T47D (cell line): ENCODE results near the gene ZNF441.
A peak's percentile ranks its signal among the peaks of the same experiment; 100 is the strongest.
"Not testable (repeated sequence)": the region's sequence is repeated elsewhere in the genome, so short reads cannot be mapped to it uniquely, and the experiment has no call there.

ENCODE experiments used
- DNase-seq, 2 experiments: peaks; one replicate each; pipeline versions ENCODE4 v3.0.0 to v3.0.0-alpha.2; 2011 to 2012; ENCODE audit warnings: low read depth in 1 of 2, low spot score in 1 of 2
- JUND ChIP-seq: IDR thresholded peaks from 2 replicates; pipeline ENCODE4 v1.6.1; 2012; ENCODE audit warnings: low read depth
- in situ Hi-C: cut with HindIII; loops from 2 replicates; pipeline ENCODE4 v1.10.0; 2016; ENCODE audit warnings: low sequenced_read_pairs, low pct_unique_long_range_greater_than_20kb

The ZNF441 gene

GRCh38 chr19:11787536-11787935 lies 20.7 kb downstream of the ZNF441 start:
- DNase-seq = no peak
- no peak for TF ChIP-seq JUND
- in situ Hi-C loops = no loop called here

- in situ Hi-C loops = no loop called here
- no peak for DNase-seq
- no peak for TF ChIP-seq JUND
Observed at GRCh38 chr19:11792942-11793341, 26.1 kb downstream of the ZNF441 start.

GRCh38 chr19:11797491-11797890 lies 30.7 kb downstream of the ZNF441 start:
- no peak for TF ChIP-seq JUND
- in situ Hi-C loops = no loop called here

GRCh38 chr19:11798391-11799330 lies 31.9 kb downstream of the ZNF441 start, which contains the start of gene ZNF491:
Gene ZNF491, plus strand, starts transcription at chr19:11798523. Its CDS starts 7,431 bp downstream, at chr19:11805954.
- in situ Hi-C loops = no loop called here
- DNase-seq = peak; percentile 92 to 95
- no peak for TF ChIP-seq JUND

More at GRCh38 chr19:11797491-11797890, 30.7 kb downstream of the ZNF441 start:
- DNase-seq = peak; percentile 61 to 92

- no peak for TF ChIP-seq JUND
- in situ Hi-C loops = no loop called here
- DNase-seq = no peak
Observed at GRCh38 chr19:11806354-11807098, 39.7 kb downstream of the ZNF441 start.

GRCh38 chr19:11807099-11807380 lies 40.2 kb downstream of the ZNF441 start:
- in situ Hi-C loops = no loop called here
- DNase-seq = no peak
- no peak for TF ChIP-seq JUND

GRCh38 chr19:11813703-11814028 lies 46.9 kb downstream of the ZNF441 start:
- DNase-seq = no peak

GRCh38 chr19:11814029-11814699 lies 47.4 kb downstream of the ZNF441 start, which contains the start of gene ZNF440:
Gene ZNF440, plus strand, starts transcription at chr19:11814273. Its CDS starts 175 bp downstream, at chr19:11814448.
- in situ Hi-C loops = no loop called here
- DNase-seq = peak; percentile 84 to 97
- TF ChIP-seq JUND = no peak

More at GRCh38 chr19:11813703-11814028, 46.9 kb downstream of the ZNF441 start:
- in situ Hi-C loops = no loop called here
- TF ChIP-seq JUND = no peak

- in situ Hi-C loops = no loop called here
- DNase-seq = peak in 1 of 2 experiments; percentile 40
Observed at GRCh38 chr19:11814700-11815035, 47.9 kb downstream of the ZNF441 start.

GRCh38 chr19:11821474-11822109 lies 54.8 kb downstream of the ZNF441 start:
- no peak for TF ChIP-seq JUND
- in situ Hi-C loops = no loop called here
- DNase-seq = no peak

More at GRCh38 chr19:11814700-11815035, 47.9 kb downstream of the ZNF441 start:
- no peak for TF ChIP-seq JUND

GRCh38 chr19:11828957-11829876 lies 62.4 kb downstream of the ZNF441 start:
- in situ Hi-C loops, DNase-seq: not testable (repeated sequence)
